ENCODE data around the gene MCF2.

GRCh38 chrX:139554376-139554775 lies 153.6 kb downstream of the MCF2 start:
- TF ChIP-seq SUZ12 (IDR thresholded peaks at IDR 0.05; ENCODE audit: extremely low read depth, insufficient read depth, insufficient read length) (no peak), ZNF274 (IDR thresholded peaks at IDR 0.05; ENCODE audit: low read depth, low read length) (no peak), YY1 (IDR thresholded peaks at IDR 0.05; ENCODE audit: insufficient read depth, insufficient read length) (no peak)

All from NT2/D1 (cell line).